Erythroblast (primary cell): ENCODE measurements around the gene CAMKK1.
"Not testable (repeated sequence)": the region's sequence is repeated elsewhere in the genome, so short reads cannot be mapped to it uniquely, and the experiment has no call there.

Experiments used
- DNase-seq, 2 experiments: peaks; one replicate each; lab custom pipeline; 2025; lab: John Stamatoyannopoulos, UW
- GATA1 ChIP-seq: IDR thresholded peaks from 2 replicates; pipeline ENCODE4 v1.6.1; 2011; ENCODE audit warnings: low read depth, mild to moderate bottlenecking, control low read depth, low read length, moderate library complexity
- POLR2A ChIP-seq: IDR thresholded peaks from 2 replicates; pipeline ENCODE4 v1.6.1; 2011; ENCODE audit warnings: mild to moderate bottlenecking, low read length

Gene CAMKK1

DNA sequence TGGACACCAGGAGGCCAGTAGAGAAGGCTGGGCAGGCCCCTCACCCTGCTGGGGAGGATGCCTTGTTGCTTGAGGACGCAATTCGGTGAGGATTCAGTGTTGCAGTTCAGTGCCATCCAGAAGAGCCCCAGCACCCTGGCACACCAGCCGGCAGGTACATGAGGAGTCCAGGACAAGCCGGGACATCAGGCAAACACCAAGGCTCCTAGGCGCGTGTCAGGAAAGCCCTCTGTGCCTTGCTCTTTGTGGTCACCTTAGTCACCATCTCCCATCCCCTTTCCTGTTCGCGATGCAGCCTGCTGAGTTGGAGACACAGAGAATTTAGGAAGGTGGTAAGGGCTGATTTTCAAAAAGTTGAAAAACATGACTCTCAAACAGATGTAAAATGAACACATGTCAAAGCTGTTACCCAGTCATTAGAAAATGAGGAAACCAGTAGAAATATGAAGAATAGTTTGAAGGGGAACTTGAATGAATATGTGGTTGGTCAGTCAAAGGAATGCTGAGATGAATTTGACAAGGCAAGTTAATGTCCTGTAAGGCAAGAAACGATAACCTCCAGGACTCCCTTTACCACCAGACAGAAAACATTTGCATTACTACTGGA lies 44.5 kb downstream of the CAMKK1 start:
- TF ChIP-seq POLR2A = no peak
- no peak for TF ChIP-seq GATA1
- DNase-seq = no peak

DNA sequence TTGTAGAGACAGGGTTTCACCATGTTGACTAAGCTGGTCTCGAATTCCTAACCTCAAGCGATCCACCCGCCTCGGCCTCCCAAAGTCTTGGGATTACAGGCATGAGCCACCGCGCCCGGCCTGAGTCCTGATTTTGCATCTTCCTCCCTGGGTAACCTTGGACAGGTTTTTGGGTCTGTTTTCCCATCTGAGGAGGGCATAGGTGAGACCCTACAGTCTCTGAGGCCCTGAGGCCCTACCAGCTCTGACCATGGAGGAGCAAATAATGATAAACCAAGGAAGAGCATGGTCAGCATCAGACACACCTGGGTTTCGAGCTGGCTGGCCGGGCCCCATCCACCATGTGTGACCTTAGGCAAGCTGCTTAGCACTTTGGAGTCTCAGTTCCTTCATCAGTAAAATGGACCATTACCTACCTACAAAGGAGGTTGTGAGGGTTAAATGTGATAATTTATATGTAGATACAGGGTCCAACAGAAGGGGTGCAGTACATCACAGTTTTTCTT lies 45.6 kb downstream of the CAMKK1 start:
- TF ChIP-seq POLR2A = no peak
- no peak for TF ChIP-seq GATA1

DNA sequence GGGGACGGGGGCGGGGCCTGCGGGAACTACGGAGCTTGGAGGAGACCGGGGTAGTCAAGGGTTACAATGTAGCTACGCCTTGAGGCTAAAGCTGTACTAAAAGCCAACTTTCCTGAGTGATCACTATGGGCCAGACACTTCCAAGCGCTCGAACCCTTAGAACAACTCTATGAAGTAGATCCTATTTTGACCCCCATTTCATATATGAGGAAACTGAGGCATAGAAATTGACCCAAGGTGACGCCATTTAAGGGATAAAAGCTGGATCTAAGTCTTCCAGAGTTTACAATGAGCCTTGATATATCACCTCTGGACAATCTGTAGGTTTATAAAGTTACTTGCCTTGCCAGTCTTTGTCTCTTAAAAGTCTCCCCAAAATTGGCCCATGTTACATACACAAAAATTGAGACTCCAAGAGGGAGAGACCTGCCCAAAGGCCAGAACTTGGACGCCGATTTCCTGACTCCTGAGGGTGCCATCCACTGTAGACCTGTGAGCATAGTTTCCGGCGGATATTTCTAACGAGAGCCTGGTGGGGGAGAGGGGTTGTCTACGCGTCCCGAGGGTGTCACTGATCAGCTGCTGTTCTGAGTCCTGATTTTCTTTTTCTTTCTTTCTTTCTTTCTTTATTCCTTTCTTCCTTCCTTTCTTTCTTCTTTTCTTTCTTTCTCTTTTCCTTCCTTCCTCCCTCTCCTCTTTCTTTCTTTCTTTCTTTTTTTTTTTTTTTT lies 46.3 kb downstream of the CAMKK1 start:
- TF ChIP-seq POLR2A (no peak), GATA1 (no peak)
- DNase-seq = no peak

More for the DNA sequence above, 45.6 kb downstream of the CAMKK1 start:
- DNase-seq = no peak

GRCh38 chr17:3845621-3846436 lies 47.0 kb downstream of the CAMKK1 start, which contains the start of gene NCBP3:
Gene NCBP3, minus strand, starts transcription at chr17:3846246. Its CDS starts 23 bp downstream, at chr17:3846223.
- DNase-seq = peak; percentile 97 to 99
- TF ChIP-seq GATA1 (no peak), POLR2A (peak; percentile 83)

DNA sequence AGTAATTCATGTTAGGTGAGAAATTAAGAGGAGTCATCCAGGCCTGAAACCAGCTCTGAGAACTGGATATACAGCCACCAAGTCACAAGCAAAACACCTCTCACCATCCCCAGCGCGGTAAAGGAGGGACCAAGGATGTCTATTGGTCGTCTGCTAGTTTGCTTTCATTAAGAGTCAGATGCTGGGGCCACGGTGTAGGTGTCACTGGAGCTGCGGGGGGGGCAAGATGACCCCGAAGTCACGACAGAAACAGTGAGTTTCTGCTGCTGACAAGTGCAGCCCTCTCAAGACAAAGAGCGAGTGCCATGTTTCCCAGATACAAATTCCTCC lies 47.6 kb downstream of the CAMKK1 start:
- DNase-seq = peak in 1 of 2 experiments; percentile 79

GRCh38 chr17:3844556-3844955 lies 48.3 kb downstream of the CAMKK1 start:
- not testable (repeated sequence) for DNase-seq

More for the DNA sequence above, 47.6 kb downstream of the CAMKK1 start:
- TF ChIP-seq POLR2A (no peak), GATA1 (no peak)

GRCh38 chr17:3843935-3844516 lies 48.8 kb downstream of the CAMKK1 start:
- TF ChIP-seq POLR2A = no peak
- no peak for TF ChIP-seq GATA1
- DNase-seq = peak; percentile 59 to 75

GRCh38 chr17:3838206-3838605 lies 54.6 kb downstream of the CAMKK1 start:
- no peak for DNase-seq
- no peak for TF ChIP-seq POLR2A
- no peak for TF ChIP-seq GATA1

DNA sequence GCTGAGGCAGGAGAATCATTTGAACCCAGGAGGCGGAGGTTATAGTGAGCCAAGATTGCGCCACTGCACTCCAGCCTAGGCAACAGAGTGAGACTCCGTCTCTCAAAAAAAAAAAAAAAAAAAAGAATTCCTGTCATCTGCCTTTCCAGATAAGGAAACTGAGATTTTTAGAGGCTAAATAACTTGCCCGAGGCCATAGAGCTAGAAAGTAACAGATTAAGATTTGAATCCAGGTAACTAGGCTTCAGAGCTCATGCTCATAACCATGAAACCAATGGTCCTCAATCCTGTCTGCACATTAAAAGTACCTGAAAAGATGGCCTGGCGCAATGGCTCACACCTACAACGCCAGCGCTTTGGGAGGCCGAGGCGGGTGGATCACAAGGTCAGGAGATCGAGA lies 56.3 kb downstream of the CAMKK1 start:
- no peak for DNase-seq

DNA sequence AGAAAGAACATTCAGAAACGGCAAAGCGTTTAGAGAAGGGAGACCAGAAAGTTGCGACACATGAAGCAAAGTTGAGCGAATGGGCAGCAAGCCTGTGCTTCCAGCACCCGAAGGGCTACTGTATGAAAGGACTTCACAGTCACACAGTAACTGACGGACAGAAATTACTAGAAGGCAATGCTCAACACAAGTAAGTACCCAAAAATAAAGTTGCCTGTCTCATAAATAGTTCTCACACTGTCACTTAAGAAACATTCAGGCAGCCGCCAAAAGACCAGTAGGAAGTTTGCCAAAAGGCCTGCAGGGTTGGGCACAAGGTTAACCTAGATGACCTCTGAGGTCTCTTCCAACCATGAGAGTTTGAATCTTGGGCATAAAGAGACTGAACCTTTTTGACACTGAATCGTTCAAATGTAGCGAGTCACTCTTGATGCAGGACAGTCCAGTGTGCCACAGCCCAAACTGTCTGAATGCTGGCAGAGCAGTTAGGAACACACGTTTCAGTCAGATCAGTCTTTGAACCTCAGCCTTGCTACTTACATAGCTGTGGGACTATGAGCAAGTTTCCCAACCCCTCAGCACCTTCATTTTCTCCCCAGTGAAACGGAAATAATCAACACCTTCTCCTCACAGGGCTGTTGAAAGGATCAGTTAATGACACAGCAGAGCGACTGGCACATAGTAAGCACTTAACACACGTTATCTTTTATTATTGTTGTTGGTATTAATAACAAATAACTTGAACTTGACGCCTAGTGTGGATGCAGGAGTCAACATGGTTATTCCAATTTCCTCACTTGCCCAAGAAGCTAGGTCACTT lies 57.2 kb downstream of the CAMKK1 start:
- DNase-seq = no peak
- TF ChIP-seq GATA1 (no peak), POLR2A (no peak)

More for the DNA sequence above, 56.3 kb downstream of the CAMKK1 start:
- TF ChIP-seq GATA1 (no peak), POLR2A (no peak)

DNA sequence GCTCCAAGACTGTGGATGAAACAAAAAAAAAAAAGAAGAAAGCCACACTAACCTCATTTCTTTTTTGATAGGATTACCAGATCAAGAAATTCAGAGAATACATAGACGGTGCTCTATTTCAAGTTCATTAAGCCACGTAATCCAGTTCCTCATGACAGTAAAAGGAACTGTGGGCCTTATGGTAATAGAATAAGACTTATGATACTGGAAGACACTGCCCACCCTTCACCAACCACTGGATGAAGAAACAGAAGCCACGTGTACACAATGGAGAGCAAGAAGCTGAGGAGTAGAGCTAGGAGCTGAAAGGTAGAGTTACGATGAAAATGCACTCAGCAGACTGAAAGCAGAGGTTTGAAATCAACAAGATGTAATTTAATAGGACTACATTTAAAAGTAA lies 58.0 kb downstream of the CAMKK1 start:
- no peak for TF ChIP-seq POLR2A
- no peak for TF ChIP-seq GATA1
- DNase-seq = no peak

- TF ChIP-seq POLR2A (no peak), GATA1 (no peak)
- DNase-seq = no peak
These were observed 64.0 kb downstream of the CAMKK1 start for GRCh38 chr17:3828852-3829232.

DNA sequence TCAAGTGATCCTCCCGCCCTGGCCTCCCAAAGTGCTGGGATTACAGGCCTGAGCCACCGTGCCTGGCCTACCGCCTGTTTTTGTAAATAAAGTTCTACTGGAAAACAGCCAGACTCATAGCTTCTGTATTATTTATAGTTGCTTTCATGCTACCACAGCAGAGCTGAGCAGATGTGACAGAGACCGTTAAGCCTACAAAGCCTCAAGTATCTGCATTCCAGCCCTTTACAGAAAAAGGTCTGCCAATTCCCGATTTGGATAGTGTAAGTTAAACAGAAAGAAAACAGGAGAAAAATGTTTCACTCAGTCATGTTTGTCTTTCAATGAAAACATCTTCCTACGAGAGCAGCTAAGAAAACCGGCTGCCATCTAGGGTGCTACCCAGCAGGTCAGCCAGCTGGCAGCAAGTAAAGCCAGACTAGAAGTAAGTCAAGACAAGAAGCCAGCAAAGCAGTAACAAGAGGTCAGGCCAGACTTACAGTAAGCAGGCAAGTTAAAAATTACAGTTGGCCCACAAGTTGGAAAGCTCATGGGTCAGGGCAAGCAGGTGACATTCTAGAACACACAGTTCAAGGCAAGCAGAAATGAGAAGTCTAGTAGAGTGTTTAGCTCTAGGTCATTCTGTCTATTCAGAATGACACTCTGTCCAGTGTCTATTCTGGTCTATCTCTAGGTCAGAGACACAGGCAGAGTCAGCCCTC lies 64.6 kb downstream of the CAMKK1 start:
- TF ChIP-seq POLR2A = no peak
- TF ChIP-seq GATA1 = no peak
- no peak for DNase-seq
